HG03039 (cell line): ENCODE measurements around the gene SEMA5A.

ENCODE experiments used
- ATAC-seq: cut with Tn5 transposase; IDR thresholded peaks from one replicate; pipeline ENCODE4 v1.9.1; 2021; ENCODE audit warnings: mild to moderate bottlenecking, moderate library complexity; ENCODE audit not compliant: unreplicated experiment

The SEMA5A gene

DNA sequence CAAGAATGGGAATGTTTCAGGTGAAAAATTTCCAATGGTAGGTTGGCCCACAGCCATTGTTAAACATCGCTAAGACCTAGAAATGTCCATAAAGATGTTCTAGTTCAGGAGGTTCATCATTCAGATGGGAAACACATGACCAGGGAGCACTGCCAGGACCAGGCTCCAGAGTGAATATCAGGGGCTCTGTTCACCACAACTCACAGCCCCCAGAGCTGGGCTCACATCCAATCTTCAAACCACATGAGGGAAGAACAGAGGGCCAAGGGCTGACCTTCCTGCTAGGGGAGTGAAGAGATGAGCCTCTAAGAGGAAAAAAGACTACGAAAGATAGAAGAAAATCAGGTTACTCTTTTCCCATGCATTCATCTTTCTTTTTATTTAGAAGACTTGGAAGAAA is 205.8 kb downstream of the SEMA5A start:
- no peak for ATAC-seq

DNA sequence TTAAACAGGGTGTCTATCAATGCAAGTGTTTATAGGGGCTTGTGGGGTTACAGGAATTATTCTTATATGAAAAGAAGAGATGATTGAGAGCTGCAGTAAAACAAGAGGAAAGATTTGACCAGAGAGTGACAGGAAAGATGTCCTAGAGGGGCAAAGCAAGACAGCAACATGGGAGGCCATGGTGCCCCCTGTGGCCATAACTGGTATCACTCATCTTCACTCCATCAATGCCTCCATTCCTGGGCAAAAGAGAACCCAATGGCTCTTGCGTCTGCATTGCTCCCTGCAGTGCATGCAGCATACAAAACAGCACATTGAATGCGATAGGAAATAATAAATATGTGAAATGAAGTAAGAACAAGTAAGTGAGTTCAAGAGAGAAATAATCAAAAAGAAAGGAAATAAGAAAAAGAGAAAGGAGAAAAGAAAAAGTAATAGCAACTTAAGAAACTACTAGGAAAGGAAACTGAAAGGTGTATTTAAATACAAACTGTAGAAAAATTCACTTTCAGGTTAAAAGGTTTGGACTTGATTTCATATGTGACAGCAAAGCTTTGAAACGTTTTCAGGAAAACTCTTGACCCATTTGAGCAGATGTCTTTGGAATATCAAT is 206.6 kb downstream of the SEMA5A start:
- no peak for ATAC-seq

DNA sequence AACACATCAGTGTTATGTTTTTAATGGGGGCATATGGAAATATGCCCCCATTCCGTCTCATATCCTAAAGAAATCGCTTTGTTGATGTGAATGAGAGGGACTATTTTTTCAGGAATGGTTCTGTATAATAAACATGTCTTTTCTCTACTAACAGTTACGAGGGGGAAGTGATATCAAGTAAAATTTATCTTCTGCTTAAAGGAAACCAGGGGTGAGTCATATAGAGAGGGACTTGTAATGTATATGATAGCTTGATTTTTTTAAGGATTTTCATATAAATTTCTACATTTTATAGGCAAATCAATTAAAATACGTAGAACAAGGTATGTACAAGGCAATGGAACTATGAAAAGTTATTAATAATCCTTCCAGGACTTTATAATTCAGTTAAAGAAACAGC is 207.1 kb downstream of the SEMA5A start:
- ATAC-seq = no peak

DNA sequence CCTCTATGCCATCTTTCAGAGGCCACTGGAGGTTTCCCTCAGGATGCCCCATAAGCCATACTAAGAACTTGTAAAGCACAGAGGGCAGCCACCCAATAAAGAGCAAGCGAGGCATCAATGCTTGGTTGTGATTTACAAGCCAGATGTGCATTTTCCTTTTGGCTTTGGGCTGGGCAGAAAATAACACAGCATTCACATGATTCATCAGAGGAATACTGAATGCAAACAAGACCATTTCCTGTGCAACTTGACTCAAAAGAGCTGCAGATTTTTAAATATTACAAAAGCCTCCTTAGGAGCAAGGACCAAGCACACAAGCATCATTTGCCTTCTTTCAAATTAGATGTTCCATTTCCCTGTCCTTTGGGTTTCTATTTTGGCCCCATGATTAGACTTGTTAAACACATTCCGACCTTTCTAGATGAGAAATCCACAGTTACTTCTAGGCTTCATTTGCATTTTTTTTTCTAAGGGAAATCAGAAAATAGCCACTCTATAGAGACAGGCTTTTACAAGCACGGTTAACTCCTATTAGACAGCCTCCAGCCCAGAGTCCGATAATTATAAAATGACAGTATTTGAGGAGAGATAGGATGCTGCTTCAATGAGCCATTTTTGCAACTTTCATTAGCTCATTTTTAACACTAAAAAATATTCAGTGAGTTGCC is 207.8 kb downstream of the SEMA5A start:
- ATAC-seq = no peak

GRCh38 chr5:9335754-9336495 is 209.9 kb downstream of the SEMA5A start:
- ATAC-seq = no peak

DNA sequence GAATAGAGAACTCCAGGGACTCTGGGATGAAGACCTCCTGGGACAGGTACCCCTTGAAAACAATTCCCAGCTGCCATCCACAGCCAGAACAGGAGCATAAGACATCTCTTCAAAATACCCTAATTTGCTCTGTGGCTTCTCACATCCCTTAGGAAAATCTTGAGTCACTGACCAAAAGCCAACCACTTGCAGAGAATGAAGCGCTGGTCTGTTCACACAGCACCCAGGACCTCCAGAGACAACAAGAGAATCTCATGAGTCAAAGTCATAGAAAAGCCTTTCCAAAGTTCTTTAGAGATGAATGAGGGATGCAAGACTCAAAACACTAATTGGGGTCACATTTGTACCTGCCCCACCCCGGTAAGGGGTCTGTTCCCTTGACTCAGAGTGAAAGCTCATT is 210.6 kb downstream of the SEMA5A start:
- ATAC-seq = no peak

DNA sequence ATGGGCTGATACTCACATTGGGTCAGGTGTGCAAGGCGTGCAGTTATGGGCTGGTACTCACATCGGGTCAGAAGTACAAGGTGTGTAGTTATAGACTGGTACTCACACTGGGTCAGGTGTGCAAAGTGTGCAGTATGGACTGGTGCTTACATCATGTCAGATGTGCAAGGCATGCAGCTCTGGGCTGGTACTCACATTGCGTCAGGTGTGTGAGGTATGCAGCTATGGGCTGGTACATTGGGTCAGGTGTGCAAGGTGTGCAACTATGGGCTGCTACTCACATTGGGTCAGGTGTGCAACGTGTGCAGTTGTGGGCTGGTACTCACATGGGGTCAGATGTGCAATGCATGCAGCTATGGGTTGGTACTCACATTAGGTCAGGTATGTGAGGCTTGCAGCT is 213.8 kb downstream of the SEMA5A start:
- ATAC-seq = no peak

DNA sequence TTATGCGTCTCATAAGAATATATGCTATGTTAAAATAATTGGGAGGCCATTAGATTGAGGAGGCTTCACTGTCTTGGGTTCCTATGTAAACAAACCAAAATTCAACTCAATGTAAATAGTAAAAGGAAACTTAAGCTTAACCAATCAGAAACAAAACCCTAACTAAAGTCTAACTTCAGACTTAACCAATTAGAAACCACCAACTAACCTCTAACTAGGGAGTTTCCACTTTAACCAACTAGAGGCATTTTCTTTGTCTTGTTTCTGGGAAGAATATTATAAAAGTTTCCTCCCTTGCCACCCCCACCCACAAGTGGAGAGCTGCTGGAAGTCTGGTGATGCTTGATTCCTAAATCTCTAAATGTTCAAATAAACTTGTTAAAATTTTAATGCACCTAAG is 214.5 kb downstream of the SEMA5A start:
- no peak for ATAC-seq

DNA sequence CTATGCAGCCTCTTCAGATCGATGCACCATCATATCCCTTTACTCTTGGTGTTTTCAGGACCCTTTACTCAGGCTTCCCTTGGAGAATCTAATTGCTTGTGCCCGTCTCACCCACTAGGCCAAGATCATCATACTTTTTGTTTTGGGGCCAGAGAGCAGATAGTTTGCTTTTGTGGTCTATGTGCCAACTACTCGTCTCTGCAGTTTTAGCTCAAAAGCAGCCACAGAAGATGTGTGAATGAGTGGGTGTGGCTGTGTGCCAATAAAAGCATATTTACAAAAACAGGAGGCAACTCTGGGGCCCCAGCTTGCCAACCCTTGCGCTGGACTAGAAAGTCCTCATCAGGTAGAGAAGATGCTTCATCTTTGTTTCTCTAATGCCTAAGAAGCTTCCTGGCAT is 216.8 kb downstream of the SEMA5A start:
- no peak for ATAC-seq

DNA sequence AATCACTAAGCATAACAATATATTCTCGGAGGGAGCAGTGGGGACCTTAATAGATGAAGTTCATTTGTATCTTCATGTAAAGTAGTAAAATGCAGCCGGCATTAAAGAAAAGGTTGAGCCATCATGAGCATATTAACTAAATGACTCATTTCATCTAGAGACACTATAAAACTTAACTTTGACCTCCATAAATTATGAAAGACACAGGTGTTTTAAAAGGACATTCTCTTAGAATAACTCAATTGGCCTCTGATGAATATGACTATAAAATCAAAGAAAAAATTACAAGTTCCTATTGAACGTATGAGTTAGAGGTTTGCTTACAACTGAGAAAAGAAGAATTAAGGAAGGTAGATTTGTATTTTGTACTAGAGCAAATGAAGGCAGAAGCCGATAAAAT is 220.3 kb downstream of the SEMA5A start:
- ATAC-seq = no peak

GRCh38 chr5:9324348-9325077 is 221.4 kb downstream of the SEMA5A start:
- ATAC-seq = no peak

- ATAC-seq = no peak
Measured at GRCh38 chr5:9320652-9321051, 225.2 kb downstream of the SEMA5A start.

DNA sequence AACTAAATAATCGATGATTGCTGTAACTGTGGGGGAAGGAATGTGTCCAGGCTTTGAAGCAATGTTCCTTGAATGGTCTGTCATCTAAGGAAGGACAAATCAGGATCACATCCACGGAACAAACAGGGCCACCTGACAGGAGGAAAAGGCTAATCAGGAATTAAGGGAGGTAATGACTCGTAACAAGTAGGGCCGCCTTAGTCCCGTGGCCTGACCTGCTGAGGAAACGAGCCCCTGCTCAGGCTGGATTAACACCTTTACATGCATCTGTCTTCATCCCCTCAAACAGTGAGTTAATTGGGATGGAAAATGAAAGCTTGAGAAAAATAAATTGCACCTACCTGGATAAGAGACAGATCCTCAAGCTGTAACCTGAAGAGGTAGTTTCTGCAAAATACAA is 227.8 kb downstream of the SEMA5A start:
- no peak for ATAC-seq

DNA sequence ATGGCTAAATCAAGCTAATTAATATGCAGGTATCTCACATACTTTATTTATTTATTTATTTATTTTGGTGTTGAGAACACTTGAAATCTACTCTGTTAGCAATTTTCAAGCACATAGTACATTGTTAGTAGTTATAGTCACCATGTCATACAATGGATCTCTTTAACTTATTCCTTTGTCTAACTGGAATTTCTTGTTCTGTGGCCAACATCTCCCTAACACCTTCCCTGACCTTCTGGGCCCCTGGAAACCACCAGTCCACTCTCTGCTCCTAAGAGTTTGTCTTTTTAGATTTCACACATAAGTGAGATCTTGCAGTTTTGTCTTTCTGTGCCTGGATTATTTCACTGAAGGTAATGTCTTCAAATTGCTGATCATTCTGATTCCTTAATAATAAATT is 229.1 kb downstream of the SEMA5A start:
- ATAC-seq = no peak

DNA sequence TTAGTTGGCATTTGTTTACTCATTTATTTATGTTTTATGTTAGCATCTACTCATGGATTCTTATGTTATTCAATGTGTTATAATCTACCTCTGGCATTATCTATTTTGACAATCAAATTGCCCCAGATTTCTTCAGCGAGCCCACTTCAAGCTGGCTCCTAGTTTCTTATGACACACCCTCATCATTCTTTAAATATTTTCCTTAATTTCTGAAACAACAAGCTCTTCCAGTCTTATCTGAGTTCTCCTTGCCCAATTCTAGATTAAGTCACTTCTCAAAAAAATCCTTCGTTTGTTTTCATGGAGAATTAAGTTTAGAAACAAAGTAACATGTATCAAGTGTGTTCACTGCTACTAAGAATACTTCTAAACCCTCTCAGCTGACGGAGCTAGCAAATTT is 229.8 kb downstream of the SEMA5A start:
- ATAC-seq = no peak

- ATAC-seq = no peak
Measured at GRCh38 chr5:9314558-9314957, 231.3 kb downstream of the SEMA5A start.

- no peak for ATAC-seq
Measured at GRCh38 chr5:9313751-9314150, 232.1 kb downstream of the SEMA5A start.

GRCh38 chr5:9307150-9307549 is 238.7 kb downstream of the SEMA5A start:
- no peak for ATAC-seq

DNA sequence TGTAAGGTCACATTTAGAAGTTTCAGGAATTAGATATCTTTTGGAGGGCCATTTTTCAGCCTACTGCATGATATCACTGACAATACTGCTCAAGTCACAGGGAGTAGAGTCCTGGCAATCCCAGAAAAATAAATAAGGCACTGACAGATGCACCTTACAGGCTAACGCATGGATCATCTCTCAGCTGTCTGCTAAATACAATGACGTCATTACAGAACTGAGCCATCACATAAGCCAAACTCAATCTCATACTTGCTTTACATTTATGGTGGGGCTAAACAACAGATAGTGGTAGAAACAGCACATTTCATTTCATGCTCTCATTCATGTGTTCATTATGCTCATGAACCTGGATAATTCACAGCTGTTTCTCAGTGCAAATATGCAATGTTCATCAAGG is 243.7 kb downstream of the SEMA5A start:
- ATAC-seq = no peak

GRCh38 chr5:9301200-9301599 is 244.7 kb downstream of the SEMA5A start:
- no peak for ATAC-seq

- no peak for ATAC-seq
Measured at GRCh38 chr5:9297134-9297533, 248.7 kb downstream of the SEMA5A start.

- no peak for ATAC-seq
Measured at GRCh38 chr5:9295466-9295801, 250.4 kb downstream of the SEMA5A start.
